Stomach (tissue), 4 donors: ENCODE measurements around the gene GNG7.

Source experiments
- EP300 ChIP-seq: sonication (generic); formaldehyde crosslinking; IDR thresholded peaks from one replicate; pipeline ENCODE4 v1.6.1; 2017; ENCODE audit warnings: antibody characterized with exemption
- POLR2A ChIP-seq, 4 donors: fragments of 450-650 bp; IDR thresholded peaks; one replicate each; pipeline ENCODE4 v1.6.1; 2016; ENCODE audit warnings: antibody characterized with exemption in 4 of 4, control low read depth in 2 of 4, mild to moderate bottlenecking in 1 of 4, moderate library complexity in 1 of 4
- POLR2AphosphoS5 ChIP-seq, 3 donors: sonication (generic); formaldehyde crosslinking; IDR thresholded peaks; one replicate each; pipeline ENCODE4 v1.6.1; 2016; ENCODE audit warnings: antibody characterized with exemption in 3 of 3
- TF ChIP-seq, protein P1 (sequence below), 7 experiments: fragments of 450-650 bp in 4 of 7; fragments of 200-600 bp in 3 of 7; sonication (generic) in 3 of 7; IDR thresholded peaks; one replicate each; pipeline ENCODE4 v1.5.1; 2016 to 2019; ENCODE audit warnings: antibody characterized with exemption in 7 of 7, control low read depth in 2 of 7, mild to moderate bottlenecking in 1 of 7

DNA sequence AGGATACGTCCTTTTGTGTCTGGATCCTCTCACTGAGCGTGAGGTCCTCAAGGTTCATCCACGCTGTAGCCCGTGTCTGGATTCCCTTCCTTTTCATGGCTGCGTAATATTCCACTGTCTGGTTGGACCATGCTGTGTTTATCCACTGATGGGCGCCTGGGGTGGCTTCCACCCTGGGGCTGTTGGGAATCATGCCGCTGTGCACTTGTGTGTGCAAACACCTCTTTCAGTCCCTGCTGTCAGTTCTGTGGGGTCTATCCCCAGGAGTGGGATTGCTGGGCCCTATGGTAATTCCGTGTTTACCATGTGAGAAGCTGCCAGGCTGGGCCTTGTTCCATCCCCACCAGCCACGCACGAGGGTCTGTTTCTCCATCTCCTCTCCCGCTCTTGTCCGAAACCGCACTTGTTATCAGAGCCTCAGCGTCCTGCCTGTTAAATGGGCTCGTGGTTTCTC is 128.0 kb downstream of the GNG7 start:
- TF ChIP-seq, protein P1, sequence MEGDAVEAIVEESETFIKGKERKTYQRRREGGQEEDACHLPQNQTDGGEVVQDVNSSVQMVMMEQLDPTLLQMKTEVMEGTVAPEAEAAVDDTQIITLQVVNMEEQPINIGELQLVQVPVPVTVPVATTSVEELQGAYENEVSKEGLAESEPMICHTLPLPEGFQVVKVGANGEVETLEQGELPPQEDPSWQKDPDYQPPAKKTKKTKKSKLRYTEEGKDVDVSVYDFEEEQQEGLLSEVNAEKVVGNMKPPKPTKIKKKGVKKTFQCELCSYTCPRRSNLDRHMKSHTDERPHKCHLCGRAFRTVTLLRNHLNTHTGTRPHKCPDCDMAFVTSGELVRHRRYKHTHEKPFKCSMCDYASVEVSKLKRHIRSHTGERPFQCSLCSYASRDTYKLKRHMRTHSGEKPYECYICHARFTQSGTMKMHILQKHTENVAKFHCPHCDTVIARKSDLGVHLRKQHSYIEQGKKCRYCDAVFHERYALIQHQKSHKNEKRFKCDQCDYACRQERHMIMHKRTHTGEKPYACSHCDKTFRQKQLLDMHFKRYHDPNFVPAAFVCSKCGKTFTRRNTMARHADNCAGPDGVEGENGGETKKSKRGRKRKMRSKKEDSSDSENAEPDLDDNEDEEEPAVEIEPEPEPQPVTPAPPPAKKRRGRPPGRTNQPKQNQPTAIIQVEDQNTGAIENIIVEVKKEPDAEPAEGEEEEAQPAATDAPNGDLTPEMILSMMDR (IDR thresholded peaks at IDR 0.05): no peak
- no peak for TF ChIP-seq POLR2A (IDR thresholded peaks at IDR 0.05)
- no peak for TF ChIP-seq POLR2AphosphoS5 (IDR thresholded peaks at IDR 0.05)
- TF ChIP-seq EP300: no peak
